GM18867 (cell line): ENCODE measurements around the gene SYNGAP1.
"Not testable (repeated sequence)": the region's sequence is repeated elsewhere in the genome, so short reads cannot be mapped to it uniquely, and the experiment has no call there.

Experiments
- ATAC-seq: cut with Tn5 transposase; IDR thresholded peaks from one replicate; pipeline ENCODE4 v1.9.1; 2021; ENCODE audit warnings: mild to moderate bottlenecking, moderate library complexity; ENCODE audit not compliant: unreplicated experiment

SYNGAP1 gene

DNA sequence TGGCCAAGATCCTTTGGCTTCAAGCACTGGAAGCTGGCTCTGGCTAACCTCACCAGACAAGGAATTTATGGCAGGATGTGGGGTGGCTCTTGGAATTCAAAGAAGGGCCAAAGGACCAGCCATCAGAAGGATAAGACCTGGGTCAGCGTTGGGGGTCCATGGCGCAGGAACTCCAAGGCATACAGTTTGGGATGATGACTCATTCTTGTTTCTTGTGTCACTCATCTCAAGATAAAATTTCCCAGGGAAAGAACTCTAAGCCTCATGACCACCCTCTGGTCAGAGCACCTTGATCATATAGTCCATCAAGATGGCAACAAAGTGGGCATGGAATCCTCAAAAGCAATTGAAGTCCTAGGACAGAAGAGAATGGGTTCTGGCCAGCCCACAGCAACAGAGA, 39.4 kb downstream of the SYNGAP1 start:
- ATAC-seq: no peak

GRCh38 chr6:33466075-33466735, 46.3 kb downstream of the SYNGAP1 start:
- no peak for ATAC-seq

GRCh38 chr6:33467091-33467490, 47.2 kb downstream of the SYNGAP1 start:
- ATAC-seq: no peak

DNA sequence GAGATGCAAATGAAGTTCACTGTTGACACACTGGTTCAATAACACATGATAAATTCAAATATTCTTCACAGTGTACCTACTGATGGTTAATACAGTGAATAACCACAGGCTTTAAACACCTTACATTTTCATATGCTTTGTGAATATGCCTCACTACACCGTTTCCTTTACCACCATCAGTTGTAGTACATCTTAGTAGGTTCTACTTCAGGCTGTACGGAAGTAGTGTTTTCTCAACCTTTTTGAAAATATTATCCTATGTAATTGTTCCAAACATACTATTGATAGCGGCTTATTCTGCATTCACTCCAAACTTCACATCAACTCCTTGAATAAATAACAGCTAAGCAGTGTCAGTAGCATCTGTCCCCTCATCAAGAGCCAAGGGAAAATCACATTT, 49.8 kb downstream of the SYNGAP1 start:
- ATAC-seq: no peak

GRCh38 chr6:33477864-33478263, 58.0 kb downstream of the SYNGAP1 start:
- no peak for ATAC-seq

GRCh38 chr6:33481192-33481591, 61.3 kb downstream of the SYNGAP1 start:
- no peak for ATAC-seq

DNA sequence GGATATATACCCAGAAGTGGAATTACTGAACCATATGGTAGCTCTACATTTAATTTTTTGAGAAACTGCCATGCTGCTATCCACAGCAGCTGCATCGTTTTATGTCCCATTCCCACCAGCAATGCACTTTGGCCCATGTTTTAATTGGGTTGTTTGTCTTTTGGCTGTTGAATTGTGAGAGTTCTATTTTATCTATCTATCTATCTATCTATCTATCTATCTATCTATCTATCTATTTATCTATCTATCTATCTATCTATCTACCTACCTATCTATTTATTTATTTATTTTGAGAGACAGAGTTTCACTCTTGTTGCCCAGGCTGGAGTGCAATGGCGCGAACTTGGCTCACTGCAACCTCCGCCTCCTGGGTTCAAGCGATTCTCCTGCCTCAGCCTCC, 62.8 kb downstream of the SYNGAP1 start:
- not testable (repeated sequence) for ATAC-seq

DNA sequence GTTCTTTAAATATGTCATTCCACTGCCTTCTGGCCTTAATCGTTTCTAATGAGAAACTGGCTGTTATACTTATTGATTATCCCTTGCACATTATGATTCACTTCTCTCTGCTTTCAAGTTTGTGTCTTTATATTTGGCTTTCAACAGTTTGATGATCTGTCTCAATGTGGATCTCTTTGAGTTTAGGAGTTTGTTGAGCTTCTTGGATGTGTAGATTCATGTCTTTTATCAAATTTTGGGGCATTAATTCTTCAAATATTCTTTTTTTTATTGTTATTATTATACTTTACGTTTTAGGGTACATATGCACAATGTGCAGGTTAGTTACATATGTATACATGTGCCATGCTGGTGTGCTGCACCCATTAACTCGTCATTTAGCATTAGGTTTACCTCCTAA, 63.8 kb downstream of the SYNGAP1 start:
- ATAC-seq: no peak

DNA sequence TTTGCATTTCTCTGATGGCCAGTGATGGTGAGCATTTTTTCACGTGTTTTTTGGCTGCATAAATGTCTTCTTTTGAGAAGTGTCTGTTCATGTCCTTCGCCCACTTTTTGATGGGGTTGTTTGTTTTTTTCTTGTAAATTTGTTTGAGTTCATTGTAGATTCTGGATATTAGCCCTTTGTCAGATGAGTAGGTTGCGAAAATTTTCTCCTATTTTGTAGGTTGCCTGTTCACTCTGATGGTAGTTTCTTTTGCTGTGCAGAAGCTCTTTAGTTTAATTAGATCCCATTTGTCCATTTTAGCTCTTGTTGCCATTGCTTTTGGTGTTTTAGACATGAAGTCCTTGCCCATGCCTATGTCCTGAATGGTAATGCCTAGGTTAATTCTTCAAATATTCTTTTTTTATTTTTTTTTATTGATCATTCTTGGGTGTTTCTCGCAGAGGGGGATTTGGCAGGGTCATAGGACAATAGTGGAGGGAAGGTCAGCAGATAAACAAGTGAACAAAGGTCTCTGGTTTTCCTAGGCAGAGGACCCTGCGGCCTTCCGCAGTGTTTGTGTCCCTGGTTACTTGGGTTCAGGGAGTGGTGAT, 64.9 kb downstream of the SYNGAP1 start:
- not testable (repeated sequence) for ATAC-seq

- ATAC-seq: not testable (repeated sequence)
These were observed 65.8 kb downstream of the SYNGAP1 start for GRCh38 chr6:33485680-33486079.

DNA sequence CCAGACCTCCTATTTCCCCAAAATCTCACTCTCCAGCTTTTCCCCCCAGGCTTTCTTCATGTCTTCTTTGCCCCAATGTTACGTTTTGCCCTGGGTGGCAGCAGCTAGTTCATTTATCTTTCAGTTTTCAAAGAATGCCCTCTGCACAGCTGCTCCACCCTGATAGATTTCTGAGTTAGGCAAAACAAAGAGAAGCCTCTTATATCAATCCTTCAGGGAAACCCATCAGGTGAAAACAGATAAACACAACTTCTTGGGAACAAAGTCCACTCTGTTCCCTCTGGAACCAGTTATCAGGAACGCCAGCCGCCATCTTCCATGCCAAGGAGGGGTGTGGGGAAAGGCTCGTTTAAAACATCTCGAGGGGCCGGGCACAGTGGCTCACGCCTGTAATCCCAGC, 68.5 kb downstream of the SYNGAP1 start:
- ATAC-seq: no peak

DNA sequence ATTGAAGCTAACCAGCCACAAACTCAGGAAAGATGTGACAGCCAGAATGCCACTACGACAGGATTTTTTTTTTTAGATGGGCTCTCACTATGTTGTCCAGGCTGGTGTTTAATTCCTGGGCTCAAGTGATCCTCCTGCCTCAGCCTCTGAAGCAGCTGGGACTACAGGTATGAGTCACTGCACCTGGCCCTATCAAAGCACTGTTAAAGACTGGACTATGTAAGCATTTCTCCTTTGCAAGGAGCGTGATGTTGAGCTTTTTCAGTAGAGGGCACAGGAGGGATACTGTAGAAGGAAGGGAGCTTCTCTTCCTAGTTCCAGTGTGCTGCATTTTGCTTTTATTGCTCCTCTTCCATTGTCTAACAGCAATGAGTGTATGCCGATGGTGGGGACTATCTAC, 70.3 kb downstream of the SYNGAP1 start:
- ATAC-seq: no peak

GRCh38 chr6:33490621-33491020, 70.8 kb downstream of the SYNGAP1 start:
- ATAC-seq: no peak

DNA sequence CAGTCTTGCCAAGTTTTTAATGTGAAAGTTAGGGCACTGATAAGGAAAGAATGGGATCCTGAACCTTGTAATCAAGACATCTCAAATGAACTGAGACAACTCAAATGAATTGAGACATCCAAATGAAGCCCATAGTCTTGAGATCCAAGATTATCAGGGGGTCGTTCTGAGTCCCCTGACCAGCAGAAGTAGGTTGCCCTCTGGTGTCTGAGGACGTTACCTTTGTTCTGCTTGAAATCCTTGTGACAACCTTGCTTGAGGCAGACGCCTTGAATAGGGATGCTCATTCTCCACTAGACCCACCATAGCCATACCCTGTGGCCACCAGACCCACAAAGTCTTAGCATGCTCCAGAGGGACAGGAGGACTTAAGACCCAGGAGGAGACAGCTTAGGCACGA, 72.2 kb downstream of the SYNGAP1 start:
- ATAC-seq: no peak

GRCh38 chr6:33497157-33497556, 77.3 kb downstream of the SYNGAP1 start:
- no peak for ATAC-seq

GRCh38 chr6:33502486-33502885, 82.6 kb downstream of the SYNGAP1 start:
- ATAC-seq: no peak

- no peak for ATAC-seq
These were observed 84.6 kb downstream of the SYNGAP1 start for GRCh38 chr6:33504486-33504885.
